HEK293 (cell line): Measurements from ENCODE around the gene CAMKK1.

Experiments
- EGR2 ChIP-seq: fragments of 450-650 bp; formaldehyde crosslinking; IDR thresholded peaks from 2 replicates; pipeline ENCODE4 v1.5.1; 2016; ENCODE audit warnings: low read depth, missing biosample characterization, missing genetic modification characterization
- FEZF1 ChIP-seq: fragments of 450-650 bp; formaldehyde crosslinking; IDR thresholded peaks from 2 replicates; pipeline ENCODE4 v1.5.1; 2016; ENCODE audit warnings: missing biosample characterization, missing genetic modification characterization
- GLI2 ChIP-seq: fragments of 450-650 bp; formaldehyde crosslinking; IDR thresholded peaks from 2 replicates; pipeline ENCODE4; 2017; ENCODE audit warnings: missing biosample characterization, missing genetic modification characterization, low read depth, borderline replicate concordance
- HOXA7 ChIP-seq: sonication (generic); formaldehyde crosslinking; IDR thresholded peaks from 2 replicates; pipeline ENCODE4 v1.8.1; 2022; ENCODE audit warnings: missing genetic modification reagents, borderline replicate concordance
- HOXC10 ChIP-seq: sonication (generic); formaldehyde crosslinking; IDR thresholded peaks from 2 replicates; pipeline ENCODE4 v1.8.1; 2023; ENCODE audit warnings: mild to moderate bottlenecking, missing genetic modification reagents
- KLF7 ChIP-seq: fragments of 450-650 bp; formaldehyde crosslinking; IDR thresholded peaks from 2 replicates; pipeline ENCODE4 v1.5.1; 2016; ENCODE audit warnings: missing biosample characterization, missing genetic modification characterization, borderline replicate concordance
- KLF8 ChIP-seq: fragments of 450-650 bp; formaldehyde crosslinking; IDR thresholded peaks from 2 replicates; pipeline ENCODE4 v1.5.1; 2016; ENCODE audit warnings: missing biosample characterization, missing genetic modification characterization
- SCRT2 ChIP-seq: fragments of 450-650 bp; formaldehyde crosslinking; IDR thresholded peaks from 2 replicates; pipeline ENCODE4 v1.5.1; 2016; ENCODE audit warnings: missing biosample characterization, missing genetic modification characterization
- TRIM28 ChIP-seq: IDR thresholded peaks from 2 replicates; pipeline ENCODE4 v1.6.1; 2011; ENCODE audit warnings: low read length, control low read depth, borderline replicate concordance
- ZFP69B ChIP-seq: fragments of 450-650 bp; formaldehyde crosslinking; IDR thresholded peaks from 2 replicates; pipeline ENCODE4 v1.5.1; 2016; ENCODE audit warnings: missing biosample characterization, missing genetic modification characterization
- ZIC2 ChIP-seq: fragments of 450-650 bp; formaldehyde crosslinking; IDR thresholded peaks from 2 replicates; pipeline ENCODE4 v1.5.1; 2016; ENCODE audit warnings: missing biosample characterization, missing genetic modification characterization
- ZNF121 ChIP-seq: fragments of 450-650 bp; formaldehyde crosslinking; IDR thresholded peaks from 2 replicates; pipeline ENCODE4 v1.5.1; 2016; ENCODE audit warnings: missing biosample characterization, missing genetic modification characterization
- ZNF140 ChIP-seq: fragments of 450-650 bp; formaldehyde crosslinking; IDR thresholded peaks from 2 replicates; pipeline ENCODE4 v1.5.1; 2016; ENCODE audit warnings: missing biosample characterization, missing genetic modification characterization
- ZNF157 ChIP-seq: fragments of 450-650 bp; formaldehyde crosslinking; IDR thresholded peaks from 2 replicates; pipeline ENCODE4 v1.5.1; 2016; ENCODE audit warnings: missing biosample characterization, missing genetic modification characterization
- ZNF169 ChIP-seq: fragments of 450-650 bp; formaldehyde crosslinking; IDR thresholded peaks from 2 replicates; pipeline ENCODE4 v1.5.1; 2016; ENCODE audit warnings: missing biosample characterization, missing genetic modification characterization
- ZNF175 ChIP-seq: fragments of 450-650 bp; formaldehyde crosslinking; IDR thresholded peaks from 2 replicates; pipeline ENCODE4 v1.5.1; 2016; ENCODE audit warnings: missing biosample characterization, missing genetic modification characterization
- ZNF2 ChIP-seq: fragments of 450-650 bp; formaldehyde crosslinking; IDR thresholded peaks from 2 replicates; pipeline ENCODE4 v1.5.1; 2016; ENCODE audit warnings: missing biosample characterization, missing genetic modification characterization
- ZNF214 ChIP-seq: fragments of 450-650 bp; formaldehyde crosslinking; IDR thresholded peaks from 2 replicates; pipeline ENCODE4 v1.5.1; 2017; ENCODE audit warnings: missing biosample characterization, mild to moderate bottlenecking, missing genetic modification characterization, borderline replicate concordance
- ZNF221 ChIP-seq: fragments of 450-650 bp; formaldehyde crosslinking; IDR thresholded peaks from 2 replicates; pipeline ENCODE4 v1.5.1; 2017; ENCODE audit warnings: missing biosample characterization, missing genetic modification characterization, borderline replicate concordance
- ZNF23 ChIP-seq: fragments of 450-650 bp; formaldehyde crosslinking; IDR thresholded peaks from 2 replicates; pipeline ENCODE4 v1.5.1; 2016; ENCODE audit warnings: missing biosample characterization, missing genetic modification characterization, borderline replicate concordance
- ZNF274 ChIP-seq, 2 experiments: fragments of 200-500 bp in 1 of 2; fragments of 450-650 bp in 1 of 2; sonication (Bioruptor generic) in 1 of 2; formaldehyde crosslinking in 1 of 2; IDR thresholded peaks; 2 replicates each; pipeline versions ENCODE4 v1.5.1 to v1.6.1; 2014 to 2016; ENCODE audit warnings: borderline replicate concordance in 1 of 2, inconsistent platforms in 1 of 2, low read length in 1 of 2, missing biosample characterization in 1 of 2, missing genetic modification characterization in 1 of 2
- ZNF302 ChIP-seq: fragments of 450-650 bp; formaldehyde crosslinking; IDR thresholded peaks from 2 replicates; pipeline ENCODE4 v1.5.1; 2016; ENCODE audit warnings: missing biosample characterization, missing genetic modification characterization, low read depth
- ZNF423 ChIP-seq: fragments of 450-650 bp; formaldehyde crosslinking; IDR thresholded peaks from 2 replicates; pipeline ENCODE4 v1.5.1; 2016; ENCODE audit warnings: missing biosample characterization, missing genetic modification characterization
- ZNF48 ChIP-seq: fragments of 450-650 bp; formaldehyde crosslinking; IDR thresholded peaks from 2 replicates; pipeline ENCODE4 v1.5.1; 2016; ENCODE audit warnings: missing biosample characterization, missing genetic modification characterization
- ZNF626 ChIP-seq: fragments of 450-650 bp; sonication (Bioruptor Pico); formaldehyde crosslinking; IDR thresholded peaks from 2 replicates; pipeline ENCODE4 v1.5.1; 2018; ENCODE audit warnings: missing biosample characterization, missing genetic modification characterization, inconsistent platforms
- ZNF707 ChIP-seq: fragments of 450-650 bp; formaldehyde crosslinking; IDR thresholded peaks from 2 replicates; pipeline ENCODE4 v1.5.1; 2016; ENCODE audit warnings: missing biosample characterization, missing genetic modification characterization
- ZNF776 ChIP-seq: fragments of 450-650 bp; formaldehyde crosslinking; IDR thresholded peaks from 2 replicates; pipeline ENCODE4 v1.5.0; 2017; ENCODE audit warnings: missing biosample characterization, missing genetic modification characterization, borderline replicate concordance
- ZNF837 ChIP-seq: fragments of 450-650 bp; formaldehyde crosslinking; IDR thresholded peaks from 2 replicates; pipeline ENCODE4 v1.5.1; 2016; ENCODE audit warnings: missing biosample characterization, missing genetic modification characterization
- ZSCAN23 ChIP-seq: fragments of 450-650 bp; formaldehyde crosslinking; IDR thresholded peaks from 2 replicates; pipeline ENCODE4 v1.5.1; 2016; ENCODE audit warnings: missing biosample characterization, missing genetic modification characterization
- TF ChIP-seq, protein P1 (sequence below): fragments of 450-650 bp; formaldehyde crosslinking; IDR thresholded peaks from 2 replicates; pipeline ENCODE4 v1.5.1; 2016; ENCODE audit warnings: missing biosample characterization, missing genetic modification characterization
- TF ChIP-seq, protein P2 (sequence below): fragments of 450-650 bp; formaldehyde crosslinking; IDR thresholded peaks from 2 replicates; pipeline ENCODE4 v1.5.1; 2016; ENCODE audit warnings: missing biosample characterization, missing genetic modification characterization, borderline replicate concordance
- TF ChIP-seq, protein P3 (sequence below): fragments of 450-650 bp; formaldehyde crosslinking; IDR thresholded peaks from 2 replicates; pipeline ENCODE4 v1.5.1; 2016; ENCODE audit warnings: missing biosample characterization, missing genetic modification characterization
- TF ChIP-seq, protein P4 (sequence below): fragments of 450-650 bp; formaldehyde crosslinking; IDR thresholded peaks from 2 replicates; pipeline ENCODE4 v1.5.1; 2016; ENCODE audit warnings: missing biosample characterization, missing genetic modification characterization

The CAMKK1 gene

DNA sequence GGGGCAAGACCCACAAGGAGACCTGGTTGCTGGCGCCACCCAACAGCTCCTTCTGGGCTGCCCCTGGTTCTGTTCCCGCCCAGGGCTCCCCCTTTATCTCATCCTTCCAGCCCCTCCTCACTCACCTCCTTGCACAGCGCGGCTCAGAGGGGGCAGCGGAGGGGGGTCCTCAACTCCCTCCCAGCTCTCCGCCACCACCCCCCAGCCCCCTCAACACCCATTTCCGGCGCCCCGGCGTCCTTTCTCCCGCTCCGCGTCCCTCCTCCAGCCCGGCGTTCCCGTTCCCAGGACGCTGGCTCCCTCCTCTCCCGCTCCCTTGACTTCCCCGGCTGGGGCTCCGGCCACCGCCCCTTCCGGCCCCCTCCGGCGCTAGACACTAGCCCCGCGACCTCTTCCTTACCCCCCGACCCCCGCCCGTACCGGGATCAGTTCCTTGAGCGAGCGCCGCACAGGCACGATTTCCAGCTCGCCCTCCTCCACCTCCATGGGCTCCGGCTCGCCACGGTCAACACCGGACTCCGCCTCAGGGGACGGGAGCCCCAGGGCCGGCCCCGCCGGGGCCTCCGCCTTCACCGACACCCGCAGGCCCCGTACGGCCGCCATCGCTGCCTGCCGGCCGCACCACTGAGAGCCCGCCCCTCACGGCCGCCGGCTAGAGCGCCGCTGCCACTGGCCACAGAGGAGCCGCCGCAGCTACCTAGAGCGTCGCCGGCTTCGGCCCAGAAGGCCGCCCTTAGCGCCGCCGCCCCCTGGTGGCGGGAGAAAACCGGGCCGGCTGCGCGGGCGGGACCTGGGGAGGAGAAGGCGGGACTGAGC lies 47.0 kb downstream of the CAMKK1 start, which contains the start of gene NCBP3 (continued):
- TF ChIP-seq ZNF626 (no peak), FEZF1 (no peak), ZNF48 (tag by site-specific recombination) (no peak), ZNF140 (tag by site-specific recombination) (no peak), ZFP69B (tag by site-specific recombination) (peak; percentile 57; the same call in 1 of the 2 replicates), ZIC2 (tag by site-specific recombination) (peak; percentile 66), ZNF221 (tag by site-specific recombination) (no peak; the same call in 1 of the 2 replicates), ZNF121 (tag by site-specific recombination) (no peak), KLF7 (peak; percentile 67), ZNF23 (no peak), ZSCAN23 (no peak; the same call in 1 of the 2 replicates), ZNF423 (tag by site-specific recombination) (no peak), ZNF2 (tag by site-specific recombination) (peak; percentile 35; the same call in 1 of the 2 replicates), ZNF157 (tag by site-specific recombination) (no peak), ZNF214 (tag by site-specific recombination) (no peak), ZNF837 (tag by site-specific recombination) (no peak), ZNF175 (tag by site-specific recombination) (no peak), HOXC10 (CRISPR knock-in tag) (no peak), KLF8 (tag by site-specific recombination) (peak; percentile 97), ZNF302 (tag by site-specific recombination) (no peak), HOXA7 (CRISPR knock-in tag) (no peak), ZNF776 (tag by site-specific recombination) (no peak), TRIM28 (no peak), SCRT2 (tag by site-specific recombination) (no peak), GLI2 (tag by site-specific recombination) (no peak), EGR2 (tag by site-specific recombination) (peak; percentile 89), ZNF169 (tag by site-specific recombination) (no peak), ZNF274 (IDR thresholded peaks at IDR 0.05; ENCODE audit: low read length) (no peak), ZNF274 (tag by site-specific recombination; IDR thresholded peaks at IDR 0.05; ENCODE audit: borderline replicate concordance) (no peak), ZNF707 (tag by site-specific recombination) (no peak)
- TF ChIP-seq, protein P1, sequence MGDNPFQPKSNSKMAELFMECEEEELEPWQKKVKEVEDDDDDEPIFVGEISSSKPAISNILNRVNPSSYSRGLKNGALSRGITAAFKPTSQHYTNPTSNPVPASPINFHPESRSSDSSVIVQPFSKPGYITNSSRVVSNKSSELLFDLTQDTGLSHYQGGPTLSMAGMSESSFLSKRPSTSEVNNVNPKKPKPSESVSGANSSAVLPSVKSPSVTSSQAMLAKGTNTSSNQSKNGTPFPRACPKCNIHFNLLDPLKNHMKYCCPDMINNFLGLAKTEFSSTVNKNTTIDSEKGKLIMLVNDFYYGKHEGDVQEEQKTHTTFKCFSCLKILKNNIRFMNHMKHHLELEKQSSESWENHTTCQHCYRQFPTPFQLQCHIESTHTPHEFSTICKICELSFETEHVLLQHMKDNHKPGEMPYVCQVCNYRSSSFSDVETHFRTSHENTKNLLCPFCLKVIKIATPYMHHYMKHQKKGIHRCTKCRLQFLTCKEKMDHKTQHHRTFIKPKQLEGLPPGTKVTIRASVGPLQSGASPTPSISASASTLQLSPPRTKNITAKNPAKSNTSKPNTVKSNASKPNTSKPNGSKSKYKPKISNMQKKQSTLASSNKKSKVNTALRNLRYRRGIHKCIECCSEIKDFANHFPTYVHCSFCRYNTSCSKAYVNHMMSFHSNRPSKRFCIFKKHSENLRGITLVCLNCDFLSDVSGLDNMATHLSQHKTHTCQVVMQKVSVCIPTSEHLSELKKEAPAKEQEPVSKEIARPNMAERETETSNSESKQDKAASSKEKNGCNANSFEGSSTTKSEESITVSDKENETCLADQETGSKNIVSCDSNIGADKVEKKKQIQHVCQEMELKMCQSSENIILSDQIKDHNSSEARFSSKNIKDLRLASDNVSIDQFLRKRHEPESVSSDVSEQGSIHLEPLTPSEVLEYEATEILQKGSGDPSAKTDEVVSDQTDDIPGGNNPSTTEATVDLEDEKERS (tag by site-specific recombination) = no peak
- TF ChIP-seq, protein P2, sequence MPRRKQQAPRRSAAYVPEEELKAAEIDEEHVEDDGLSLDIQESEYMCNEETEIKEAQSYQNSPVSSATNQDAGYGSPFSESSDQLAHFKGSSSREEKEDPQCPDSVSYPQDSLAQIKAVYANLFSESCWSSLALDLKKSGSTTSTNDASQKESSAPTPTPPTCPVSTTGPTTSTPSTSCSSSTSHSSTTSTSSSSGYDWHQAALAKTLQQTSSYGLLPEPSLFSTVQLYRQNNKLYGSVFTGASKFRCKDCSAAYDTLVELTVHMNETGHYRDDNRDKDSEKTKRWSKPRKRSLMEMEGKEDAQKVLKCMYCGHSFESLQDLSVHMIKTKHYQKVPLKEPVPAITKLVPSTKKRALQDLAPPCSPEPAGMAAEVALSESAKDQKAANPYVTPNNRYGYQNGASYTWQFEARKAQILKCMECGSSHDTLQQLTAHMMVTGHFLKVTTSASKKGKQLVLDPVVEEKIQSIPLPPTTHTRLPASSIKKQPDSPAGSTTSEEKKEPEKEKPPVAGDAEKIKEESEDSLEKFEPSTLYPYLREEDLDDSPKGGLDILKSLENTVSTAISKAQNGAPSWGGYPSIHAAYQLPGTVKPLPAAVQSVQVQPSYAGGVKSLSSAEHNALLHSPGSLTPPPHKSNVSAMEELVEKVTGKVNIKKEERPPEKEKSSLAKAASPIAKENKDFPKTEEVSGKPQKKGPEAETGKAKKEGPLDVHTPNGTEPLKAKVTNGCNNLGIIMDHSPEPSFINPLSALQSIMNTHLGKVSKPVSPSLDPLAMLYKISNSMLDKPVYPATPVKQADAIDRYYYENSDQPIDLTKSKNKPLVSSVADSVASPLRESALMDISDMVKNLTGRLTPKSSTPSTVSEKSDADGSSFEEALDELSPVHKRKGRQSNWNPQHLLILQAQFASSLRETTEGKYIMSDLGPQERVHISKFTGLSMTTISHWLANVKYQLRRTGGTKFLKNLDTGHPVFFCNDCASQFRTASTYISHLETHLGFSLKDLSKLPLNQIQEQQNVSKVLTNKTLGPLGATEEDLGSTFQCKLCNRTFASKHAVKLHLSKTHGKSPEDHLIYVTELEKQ (tag by site-specific recombination) = peak; percentile 56; the same call in 1 of the 2 replicates
- TF ChIP-seq, protein P3, sequence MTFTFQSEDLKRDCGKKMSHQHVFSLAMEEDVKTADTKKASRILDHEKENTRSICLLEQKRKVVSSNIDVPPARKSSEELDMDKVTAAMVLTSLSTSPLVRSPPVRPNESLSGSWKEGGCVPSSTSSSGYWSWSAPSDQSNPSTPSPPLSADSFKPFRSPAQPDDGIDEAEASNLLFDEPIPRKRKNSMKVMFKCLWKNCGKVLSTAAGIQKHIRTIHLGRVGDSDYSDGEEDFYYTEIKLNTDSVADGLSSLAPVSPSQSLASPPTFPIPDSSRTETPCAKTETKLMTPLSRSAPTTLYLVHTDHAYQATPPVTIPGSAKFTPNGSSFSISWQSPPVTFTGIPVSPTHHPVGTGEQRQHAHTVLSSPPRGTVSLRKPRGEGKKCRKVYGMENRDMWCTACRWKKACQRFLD (tag by site-specific recombination) = no peak
- TF ChIP-seq, protein P4, sequence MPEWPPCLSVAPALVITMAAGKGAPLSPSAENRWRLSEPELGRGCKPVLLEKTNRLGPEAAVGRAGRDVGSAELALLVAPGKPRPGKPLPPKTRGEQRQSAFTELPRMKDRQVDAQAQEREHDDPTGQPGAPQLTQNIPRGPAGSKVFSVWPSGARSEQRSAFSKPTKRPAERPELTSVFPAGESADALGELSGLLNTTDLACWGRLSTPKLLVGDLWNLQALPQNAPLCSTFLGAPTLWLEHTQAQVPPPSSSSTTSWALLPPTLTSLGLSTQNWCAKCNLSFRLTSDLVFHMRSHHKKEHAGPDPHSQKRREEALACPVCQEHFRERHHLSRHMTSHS (tag by site-specific recombination) = no peak
